ENCODE data around the gene MKKS. TPM values are rescaled to one million over a fixed set of nuclear protein-coding genes. Genes with fewer than 3 reads are reported as not detected.

Gene MKKS
- total RNA-seq, 1 donor from 2014 or later, result 16.7 TPM

- DNase-seq (ENCODE audit: low spot score), result peak; percentile 45
Measured at GRCh38 chr20:10369723-10370090, 64.3 kb downstream of the MKKS start.

GRCh38 chr20:10368702-10369041, 65.3 kb downstream of the MKKS start:
- no peak for DNase-seq (ENCODE audit: low spot score)

GRCh38 chr20:10367943-10368701, 65.9 kb downstream of the MKKS start:
- no peak for DNase-seq (ENCODE audit: low spot score)

DNA sequence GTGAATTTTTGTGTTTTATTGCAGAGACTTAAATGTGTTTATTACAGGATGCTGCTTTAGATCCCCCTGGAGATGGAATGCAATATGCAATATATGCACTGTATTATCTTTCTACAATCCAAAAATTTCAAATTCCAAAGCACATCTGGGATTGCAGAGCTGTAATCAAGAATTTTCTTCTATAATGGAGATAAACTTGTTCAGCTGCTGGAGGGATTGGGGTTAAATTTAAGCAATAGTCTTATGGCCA, 66.4 kb downstream of the MKKS start:
- DNase-seq (ENCODE audit: low spot score), result no peak

DNA sequence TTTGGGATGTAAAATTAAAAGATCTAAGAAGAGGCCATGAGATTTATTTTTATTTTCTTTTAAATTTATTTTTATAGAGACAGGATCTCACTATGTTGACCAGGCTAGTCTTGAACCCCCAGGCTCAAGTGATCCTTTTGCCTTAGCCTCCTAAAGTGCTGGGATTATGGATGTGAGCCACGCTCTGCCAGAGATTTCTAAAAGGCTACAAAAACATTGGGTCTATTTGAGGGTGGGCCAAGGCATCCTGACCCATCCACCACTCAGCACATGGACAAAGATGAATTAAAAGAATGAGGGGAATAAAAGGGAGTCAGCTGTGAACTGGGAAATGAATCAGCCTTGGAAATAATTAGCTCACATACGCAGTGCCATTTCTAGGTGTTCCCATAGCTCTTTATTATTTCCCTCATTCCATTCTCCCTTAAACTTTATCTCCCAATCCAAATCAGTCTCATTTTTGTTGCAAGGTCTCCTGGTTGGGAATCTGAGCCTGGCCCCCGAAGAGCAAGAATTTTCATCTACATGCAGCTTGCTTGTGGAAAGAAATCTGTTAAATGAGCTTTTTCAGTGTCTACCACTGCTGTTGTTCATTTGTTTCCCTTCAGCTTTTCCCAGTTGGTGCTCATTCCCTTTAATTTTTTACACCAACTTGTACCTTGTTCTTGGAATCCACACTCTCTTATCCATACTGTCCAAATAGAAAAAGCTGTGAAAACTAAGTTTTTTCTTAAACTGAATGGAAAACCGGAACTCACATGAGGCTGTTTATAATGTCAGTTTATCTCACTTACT, 66.9 kb downstream of the MKKS start:
- no peak for DNase-seq (ENCODE audit: low spot score)

- DNase-seq (ENCODE audit: low spot score), result no peak
Measured at GRCh38 chr20:10362674-10363073, 71.3 kb downstream of the MKKS start.

GRCh38 chr20:10360878-10361277, 73.1 kb downstream of the MKKS start:
- no peak for DNase-seq (ENCODE audit: low spot score)

GRCh38 chr20:10359621-10360040, 74.4 kb downstream of the MKKS start:
- no peak for DNase-seq (ENCODE audit: low spot score)

DNA sequence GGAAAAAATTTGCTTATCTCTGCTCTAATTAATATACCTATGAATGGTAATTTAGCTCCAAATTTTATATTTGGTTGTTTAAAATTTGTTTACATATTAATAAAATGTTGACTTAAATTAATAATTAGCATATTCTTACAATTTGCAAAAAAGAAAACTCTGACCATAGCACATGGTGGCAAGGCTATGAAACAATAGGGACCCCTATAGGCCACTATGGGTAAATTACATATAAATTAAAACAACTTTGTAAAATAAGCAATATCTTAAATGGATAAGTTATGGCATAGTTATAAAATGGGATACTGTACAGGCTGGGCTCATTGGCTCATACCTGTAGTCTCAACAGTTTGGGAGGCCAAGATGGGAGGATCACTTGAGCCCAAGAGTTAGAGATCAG, 76.0 kb downstream of the MKKS start:
- DNase-seq (ENCODE audit: low spot score), result no peak

- DNase-seq (ENCODE audit: low spot score), result no peak
Measured at GRCh38 chr20:10357061-10357708, 76.8 kb downstream of the MKKS start.

GRCh38 chr20:10356628-10357027, 77.4 kb downstream of the MKKS start:
- DNase-seq (ENCODE audit: low spot score), result no peak

DNA sequence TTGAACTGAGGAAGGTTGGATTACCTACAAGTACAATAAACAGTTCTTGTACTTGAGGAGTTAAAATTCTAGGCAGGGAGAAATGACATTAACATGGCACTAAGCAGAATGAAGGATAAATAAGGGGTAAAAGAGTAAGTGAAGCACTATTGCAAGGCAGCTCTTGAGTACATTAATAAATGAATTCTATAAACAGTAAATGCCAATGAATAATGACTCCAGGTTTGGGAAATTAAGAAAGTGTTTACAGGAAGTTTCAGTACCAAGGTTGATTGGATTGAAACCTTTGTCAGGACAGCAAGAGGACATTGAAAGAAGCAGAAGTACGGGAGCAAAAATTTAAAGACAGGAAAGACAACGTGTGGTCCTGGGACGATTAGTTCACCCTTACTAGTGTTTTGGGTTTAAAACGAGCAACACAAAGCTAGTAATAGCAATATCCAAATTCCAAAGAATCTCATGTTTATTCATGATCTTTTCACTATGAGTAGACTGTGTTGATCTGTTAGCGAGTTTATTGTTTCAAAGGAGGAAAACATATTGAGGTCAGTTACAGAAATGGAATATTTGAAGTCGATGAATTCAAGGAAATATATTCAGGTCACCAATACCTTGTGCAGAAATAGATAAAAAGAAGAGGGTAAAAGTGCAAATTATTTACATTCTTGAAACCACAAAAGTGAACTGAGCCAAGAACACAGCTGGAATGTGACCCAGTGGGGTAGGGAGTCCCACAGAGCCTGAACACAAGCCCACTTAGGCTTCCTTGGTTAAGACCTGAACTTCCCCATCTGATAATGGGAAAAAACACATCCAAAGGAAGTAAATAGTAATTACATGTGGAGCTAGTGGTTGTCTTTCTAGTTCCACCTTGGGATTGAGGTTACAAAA, 80.8 kb downstream of the MKKS start:
- no peak for DNase-seq (ENCODE audit: low spot score)

Other genes starting within 250 kb of the MKKS start
- gene SNAP25, start 215.4 kb downstream of the MKKS start, total RNA-seq, result 16.3 TPM
- gene SLX4IP, start 1.1 kb upstream of the MKKS start, total RNA-seq, result 11.1 TPM
- 161 TPM for gene JAG1, start 239.8 kb upstream of the MKKS start, total RNA-seq

Data from ureter (tissue), 1 donor.